ENCODE measurements around the gene BMPR1B.

DNA sequence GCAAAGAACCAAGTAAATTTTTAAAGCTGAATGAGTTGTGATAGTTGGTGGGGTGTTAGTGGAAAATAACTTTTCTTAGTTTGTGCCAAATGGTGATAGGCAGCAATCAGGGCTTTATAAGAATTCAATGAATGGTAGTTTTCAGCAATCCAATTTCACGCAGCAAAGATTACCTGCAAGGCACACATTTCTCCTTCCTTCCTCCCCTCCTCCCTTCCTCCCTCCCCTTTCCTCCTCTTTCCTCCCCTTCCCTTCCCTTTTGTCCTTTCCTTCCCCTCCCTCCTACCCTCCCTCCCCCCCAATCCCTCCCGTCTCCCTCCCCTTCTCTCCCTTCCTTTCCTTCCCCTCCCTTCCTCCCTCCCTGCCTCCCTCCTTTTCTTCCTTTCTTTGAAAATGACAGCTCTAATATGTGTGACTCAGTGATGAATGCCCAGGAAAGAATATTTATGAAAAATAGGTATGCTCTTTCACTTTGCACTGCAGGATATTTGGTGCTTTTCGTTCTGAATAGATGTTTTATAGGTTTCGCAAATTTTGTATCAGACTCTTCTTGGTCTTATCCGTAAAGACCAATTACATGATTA, 168.1 kb downstream of the BMPR1B start:
- no peak for TF ChIP-seq SIN3A (IDR thresholded peaks at IDR 0.05; ENCODE audit: borderline replicate concordance, insufficient read depth, low read length)
- TF ChIP-seq POLR2AphosphoS5 (IDR thresholded peaks at IDR 0.05; ENCODE audit: low read depth, low read length), result no peak
- TF ChIP-seq FOXP2 (optimal IDR thresholded peaks at IDR 0.05; ENCODE audit: borderline replicate concordance, extremely low read depth, extremely low read length, insufficient read depth), result no peak
- no peak for TF ChIP-seq TAF1 (IDR thresholded peaks at IDR 0.05; ENCODE audit: borderline replicate concordance, insufficient read depth, low read length)

All from PFSK-1 (cell line).